H54 (cell line): ENCODE data around the gene KLHL2.

Experiments
- DNase-seq: peaks from one replicate; pipeline ENCODE4 v3.0.0; 2011; ENCODE audit warnings: low spot score, mixed read lengths; ENCODE audit not compliant: insufficient read length
- FAIRE-seq: peaks from 3 replicates; lab custom pipeline; 2011; peaks lifted over from hg19 to GRCh38; lab: Jason Lieb, UNC
- POLR2A ChIP-seq: IDR thresholded peaks from 2 replicates; pipeline ENCODE4 v1.6.1; 2011; ENCODE audit warnings: low read depth, mild to moderate bottlenecking, low read length

The KLHL2 gene

DNA sequence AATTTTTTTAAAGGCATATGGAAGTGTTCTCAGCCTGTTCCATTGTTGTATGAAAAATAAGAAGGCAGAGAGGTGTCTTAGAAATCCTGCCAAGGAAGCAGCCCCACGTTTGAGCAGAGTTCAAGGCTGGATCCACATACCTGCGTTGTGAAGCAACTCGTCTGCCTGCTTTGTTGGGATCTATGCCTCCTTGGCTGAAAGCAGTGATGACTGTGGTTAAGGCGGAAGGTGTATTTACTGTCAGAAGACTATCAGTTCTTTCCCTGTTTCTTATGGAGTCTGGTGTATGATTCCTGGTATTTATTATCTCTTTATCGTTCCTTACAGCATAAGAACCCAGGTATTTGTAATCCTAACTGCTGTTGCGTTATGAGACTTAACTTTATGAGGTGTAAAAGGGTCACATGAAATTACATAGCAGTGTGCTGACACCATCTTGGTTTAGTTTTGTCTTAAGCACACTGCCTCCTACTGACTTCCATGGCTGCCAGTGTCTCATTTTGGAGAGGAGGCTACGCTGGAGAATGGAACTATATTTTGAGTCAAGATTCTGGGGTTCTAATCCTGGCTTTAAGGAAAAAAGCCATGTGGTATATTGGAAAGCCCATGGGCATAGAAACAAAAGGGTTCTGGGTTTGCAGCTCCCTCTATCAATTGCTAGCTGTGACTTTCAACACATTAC lies 117.0 kb downstream of the KLHL2 start:
- no peak for DNase-seq
- FAIRE-seq, result no peak

DNA sequence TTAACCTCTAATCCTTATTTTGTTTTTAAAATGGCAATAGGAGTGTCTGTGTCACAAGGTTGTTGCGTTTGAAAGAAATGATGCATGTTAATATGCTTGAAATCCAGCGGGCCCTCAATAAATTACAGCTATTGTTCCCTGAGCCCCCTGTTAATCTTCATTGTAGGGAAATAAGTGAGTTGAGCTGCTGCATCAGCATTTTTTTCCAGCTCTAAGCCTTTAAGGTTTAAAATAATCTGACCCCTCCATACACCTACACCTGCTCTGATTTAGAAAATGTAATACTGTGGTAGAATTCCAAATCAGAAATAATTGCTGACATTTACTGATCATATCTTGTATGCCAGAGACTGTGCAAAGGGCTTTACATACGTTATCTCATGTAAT lies 117.5 kb downstream of the KLHL2 start:
- no peak for TF ChIP-seq POLR2A
- no peak for FAIRE-seq

More for the DNA sequence above, 117.0 kb downstream of the KLHL2 start:
- no peak for TF ChIP-seq POLR2A

DNA sequence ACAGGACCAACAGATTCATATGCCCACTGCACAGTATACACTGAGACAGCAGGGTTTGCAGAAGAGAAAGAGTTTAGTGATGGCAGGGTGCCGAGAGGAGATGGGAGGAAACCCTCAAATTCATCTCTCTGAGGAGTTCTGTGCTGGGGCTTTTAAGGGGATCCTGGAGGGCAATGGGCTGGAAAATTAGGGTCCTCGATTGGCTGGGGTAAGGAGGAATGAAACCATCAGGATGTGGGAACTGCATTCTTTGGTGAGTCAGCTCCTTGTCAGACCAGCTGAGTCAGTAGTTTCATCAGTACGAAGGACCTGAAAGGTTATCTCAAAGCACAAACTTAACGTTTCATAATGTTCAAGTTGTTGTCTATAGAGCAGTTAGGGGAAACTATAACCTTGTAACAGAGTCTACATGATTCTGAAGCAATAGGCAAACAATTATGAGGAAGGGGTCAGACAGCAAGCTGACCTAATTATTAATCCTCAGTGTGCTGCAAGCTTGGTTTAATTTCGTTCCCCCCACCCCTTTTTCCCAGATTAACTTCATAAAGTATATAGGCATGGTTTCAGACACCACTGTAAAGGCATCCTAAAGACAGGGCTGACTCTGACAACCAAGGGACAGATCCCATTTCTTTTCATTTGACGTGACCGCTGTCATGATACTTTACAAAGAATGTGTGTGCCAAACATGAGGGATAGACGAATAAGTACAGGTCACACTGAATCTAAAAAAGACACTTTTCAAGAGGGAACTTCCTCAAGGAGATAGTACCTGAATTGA lies 118.6 kb downstream of the KLHL2 start:
- DNase-seq, result no peak
- peak; percentile 75 for FAIRE-seq
- no peak for TF ChIP-seq POLR2A

More for the DNA sequence above, 117.5 kb downstream of the KLHL2 start:
- no peak for DNase-seq

DNA sequence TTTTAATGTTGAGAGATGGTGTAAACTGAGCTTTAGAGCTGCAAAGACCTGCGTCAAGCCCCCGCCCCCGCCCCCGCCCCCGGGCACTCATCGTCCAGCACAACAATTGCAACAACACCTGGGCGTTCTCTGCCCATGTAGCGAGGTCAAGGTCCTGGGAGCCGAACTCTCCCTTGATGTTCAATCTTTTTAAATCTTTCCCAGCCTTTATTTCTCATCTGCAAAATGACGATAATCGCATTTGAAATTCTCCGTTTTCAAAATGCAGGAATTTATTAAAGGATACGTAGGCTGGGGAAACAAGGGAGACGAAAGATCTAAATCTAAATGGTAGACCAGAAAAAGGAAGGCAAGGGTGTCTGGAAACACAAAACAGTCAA lies 119.5 kb downstream of the KLHL2 start:
- DNase-seq (no peak), FAIRE-seq (no peak)
- no peak for TF ChIP-seq POLR2A

DNA sequence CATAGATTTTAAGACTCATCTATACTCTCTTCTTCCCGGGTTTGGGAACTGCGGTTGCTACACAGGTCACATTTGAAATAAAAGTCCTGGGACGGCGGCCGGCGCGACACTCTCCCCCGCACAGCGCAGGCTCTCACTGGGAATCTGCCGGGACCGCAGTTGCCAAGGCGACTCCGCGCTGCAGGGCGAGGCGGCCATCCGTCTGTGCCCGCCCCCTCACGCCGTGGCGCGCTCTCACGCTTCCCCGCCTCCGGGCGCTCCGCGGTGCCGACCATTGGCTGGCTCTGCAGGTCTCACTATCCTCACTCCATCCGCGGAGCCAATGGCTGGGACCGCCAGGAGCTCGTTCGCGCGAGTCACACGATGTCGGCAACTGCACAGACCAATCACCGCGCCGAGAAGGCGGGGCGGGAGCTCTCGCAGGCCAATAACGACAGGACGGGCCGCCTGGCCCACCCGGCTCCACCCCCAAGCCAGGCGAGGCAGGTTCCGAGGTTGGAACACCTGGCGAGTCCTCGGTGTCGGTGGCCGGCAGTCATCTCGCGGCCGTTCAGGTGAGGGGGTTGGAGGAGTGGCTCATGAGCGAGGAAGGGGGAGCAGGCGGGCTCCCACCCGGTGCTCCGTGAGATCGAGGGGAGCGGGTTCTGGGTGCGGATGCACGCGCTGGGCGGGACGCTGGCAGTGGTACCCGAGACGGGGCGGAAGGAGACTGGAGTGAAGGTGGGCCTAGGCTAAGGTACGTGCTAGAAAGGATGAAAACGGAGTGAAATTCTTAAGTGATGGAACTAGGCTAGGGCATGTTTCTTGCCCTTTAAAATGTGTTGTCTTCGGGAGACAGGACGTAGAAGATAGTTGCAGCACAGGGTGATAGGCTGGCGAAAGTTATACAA lies 120.1 kb downstream of the KLHL2 start, which contains the start of gene MSMO1:
TSS of gene MSMO1 (plus strand) at position 459 of the 890 bp plus-strand sequence. CDS start 5,702 bp downstream, outside the sequence.
- DNase-seq (peak; percentile 77), FAIRE-seq (peak; percentile 85)
- peak; percentile 54; the same call in 1 of the 2 replicates for TF ChIP-seq POLR2A

DNA sequence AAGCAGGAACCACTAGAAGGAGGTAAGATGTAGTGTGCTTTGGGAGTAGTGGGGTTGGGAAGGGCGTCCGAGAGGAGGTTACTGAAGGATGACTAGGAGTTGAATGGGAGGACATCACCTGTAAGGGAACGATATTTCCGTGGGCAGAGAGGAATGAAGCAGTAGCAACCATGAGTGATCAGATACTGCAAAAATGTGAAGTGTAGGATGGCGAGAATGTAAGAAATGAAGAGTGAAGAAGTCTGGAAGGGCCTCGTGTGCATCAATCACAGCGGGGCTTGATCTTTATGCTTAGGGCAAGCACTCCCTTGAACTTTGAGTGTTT lies 120.7 kb downstream of the KLHL2 start:
- DNase-seq, result no peak
- no peak for TF ChIP-seq POLR2A
- no peak for FAIRE-seq

DNA sequence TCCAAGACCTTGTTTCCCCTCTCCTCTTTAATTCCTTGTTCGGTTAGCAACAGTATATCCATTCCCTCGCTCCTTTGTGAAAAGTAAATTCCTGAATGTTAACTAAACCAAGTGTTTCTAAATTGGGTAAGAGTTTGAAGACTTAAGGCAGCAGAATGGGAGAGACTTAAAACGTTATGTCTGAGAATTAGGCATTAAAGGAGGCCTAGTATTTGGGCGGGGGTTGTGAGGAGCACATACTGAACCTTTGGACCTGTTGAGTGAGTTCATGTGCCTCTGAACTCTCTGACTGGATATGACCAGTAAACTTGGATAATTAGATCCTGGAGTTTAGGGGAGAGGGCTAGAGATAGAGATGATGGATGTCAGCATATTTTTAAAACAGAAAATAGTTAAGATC lies 121.3 kb downstream of the KLHL2 start:
- DNase-seq, result no peak
- no peak for FAIRE-seq
- TF ChIP-seq POLR2A, result no peak

DNA sequence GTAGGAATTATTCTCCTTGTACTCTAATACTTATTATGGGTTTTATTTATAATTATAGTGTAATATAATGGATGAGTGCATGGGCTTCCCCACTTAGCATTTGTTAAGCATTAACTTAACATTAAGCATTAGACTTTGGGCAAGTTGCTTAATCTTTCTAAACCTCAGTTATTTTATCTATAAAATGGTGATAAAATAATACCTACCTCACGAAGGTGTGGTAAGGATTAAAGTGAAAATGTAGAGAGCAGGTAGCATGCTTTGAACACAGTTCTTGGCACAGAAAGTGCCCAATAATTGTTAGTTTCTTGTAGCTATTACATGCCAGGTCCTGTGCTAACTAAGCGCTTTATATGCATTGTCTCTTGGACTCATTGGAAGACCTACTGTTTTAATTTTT lies 122.7 kb downstream of the KLHL2 start:
- TF ChIP-seq POLR2A, result no peak
- DNase-seq (no peak), FAIRE-seq (no peak)

DNA sequence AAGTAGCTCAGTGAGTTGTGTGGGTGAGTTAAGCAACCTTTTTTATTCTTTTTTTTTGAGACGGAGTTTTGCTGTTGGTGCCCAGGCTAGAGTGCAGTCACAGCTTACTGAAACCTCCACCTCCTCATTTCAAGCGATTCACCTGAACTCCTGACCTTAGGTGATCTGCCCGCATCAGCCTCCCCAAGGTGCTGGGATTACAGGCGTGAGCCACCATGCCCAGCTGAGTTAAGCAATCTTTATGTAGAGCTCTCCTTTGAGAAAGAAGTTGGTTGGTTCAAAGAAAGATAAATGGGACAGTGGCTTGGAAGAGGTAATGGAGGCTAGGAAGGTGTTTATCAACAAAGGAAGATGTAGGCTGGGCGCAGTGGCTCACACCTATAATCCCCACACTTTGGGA lies 123.3 kb downstream of the KLHL2 start:
- no peak for DNase-seq
- no peak for FAIRE-seq
- no peak for TF ChIP-seq POLR2A

DNA sequence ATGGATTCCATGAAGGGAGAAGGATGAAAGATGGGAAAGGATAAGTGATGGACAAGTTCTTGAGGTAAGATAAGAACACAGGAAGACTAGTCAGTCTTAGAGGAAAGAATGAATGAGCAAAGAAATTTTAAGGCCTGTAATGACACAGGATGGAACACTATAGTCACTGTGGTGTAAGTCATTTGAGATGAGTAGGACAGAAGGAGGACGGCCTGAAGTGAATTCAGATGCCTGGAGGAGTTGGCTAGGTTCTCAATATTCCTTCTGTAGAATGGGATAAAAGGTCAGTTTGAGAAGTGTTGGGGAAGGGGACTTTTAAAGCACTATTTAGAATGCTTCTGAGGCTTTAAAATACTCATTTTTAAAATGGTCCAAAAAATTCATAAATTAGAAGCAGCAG lies 124.0 kb downstream of the KLHL2 start:
- DNase-seq, result no peak
- TF ChIP-seq POLR2A, result no peak
- no peak for FAIRE-seq

DNA sequence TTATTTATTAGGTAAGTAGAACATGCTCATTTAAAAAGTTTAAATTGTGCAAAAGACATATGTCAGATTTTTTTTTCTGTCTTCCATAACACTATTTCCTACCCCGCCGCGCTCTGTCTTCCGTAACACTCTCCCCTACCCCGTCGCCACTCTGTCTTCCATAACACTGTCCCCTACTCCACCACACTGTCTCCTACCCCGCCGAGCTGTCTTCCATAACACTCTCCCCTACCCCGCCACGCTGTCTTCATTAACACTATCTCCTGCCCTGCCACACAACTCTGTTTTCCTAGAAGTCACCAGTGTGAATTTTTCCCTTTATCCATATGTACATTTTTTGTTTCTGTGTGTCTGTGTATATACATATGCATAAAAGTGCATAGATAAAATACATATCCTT lies 124.5 kb downstream of the KLHL2 start:
- no peak for TF ChIP-seq POLR2A
- DNase-seq (no peak), FAIRE-seq (no peak)

DNA sequence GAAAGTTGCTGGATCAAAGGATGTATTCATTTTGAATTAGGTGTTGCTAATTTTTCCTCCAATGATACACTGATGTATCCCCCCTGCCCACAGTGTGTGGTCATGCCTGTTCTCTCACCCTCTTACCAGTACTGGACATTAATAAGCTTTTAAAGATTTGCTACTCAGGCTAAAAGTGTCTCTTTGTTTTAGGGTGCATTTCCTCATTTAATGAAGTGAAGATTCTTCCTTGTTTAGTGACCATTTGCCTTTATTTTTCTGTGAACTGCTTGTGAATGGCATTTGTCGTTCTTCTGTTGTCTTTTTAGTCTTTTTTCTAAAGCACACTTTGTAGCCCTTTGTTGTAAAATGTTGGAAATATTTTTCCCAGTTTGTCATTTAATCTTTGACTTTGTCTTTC lies 125.1 kb downstream of the KLHL2 start:
- FAIRE-seq, result no peak

DNA sequence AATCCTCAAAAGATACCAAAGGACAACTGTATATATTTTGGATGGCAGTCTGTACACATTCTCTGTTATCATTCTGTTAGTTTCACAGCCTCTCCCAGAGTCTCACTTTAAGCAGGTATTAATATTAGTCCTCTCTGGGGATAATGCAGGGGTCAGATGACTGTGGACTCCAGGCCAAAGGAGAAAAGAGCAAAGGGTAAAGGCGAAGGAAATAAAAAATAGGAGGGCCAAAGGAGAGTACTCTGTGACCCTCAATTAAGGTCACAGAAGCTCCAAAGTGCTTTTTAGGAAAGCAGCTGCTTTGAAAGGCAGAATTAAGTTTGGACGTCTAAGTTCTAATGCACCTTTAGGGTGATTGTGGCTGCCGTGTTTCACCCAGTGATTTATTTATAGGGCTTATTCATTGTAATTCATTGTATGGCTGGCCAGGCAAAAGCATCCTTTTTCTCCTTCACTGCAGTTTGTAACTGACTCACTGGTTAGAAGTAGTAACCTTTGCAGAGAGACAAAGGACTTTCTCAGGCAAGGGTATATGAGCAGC lies 127.9 kb downstream of the KLHL2 start:
- FAIRE-seq, result no peak
- no peak for TF ChIP-seq POLR2A
- DNase-seq, result no peak

More for the DNA sequence above, 125.1 kb downstream of the KLHL2 start:
- no peak for TF ChIP-seq POLR2A
- DNase-seq, result no peak
